HG03135 (cell line): ENCODE results near the gene SLC4A4.
A peak's percentile ranks its signal among the peaks of the same experiment; 100 is the strongest.

Experiments used
- ATAC-seq: cut with Tn5 transposase; IDR thresholded peaks from one replicate; pipeline ENCODE4 v1.9.1; 2021; ENCODE audit warnings: mild to moderate bottlenecking, moderate library complexity; ENCODE audit not compliant: unreplicated experiment

Gene SLC4A4

DNA sequence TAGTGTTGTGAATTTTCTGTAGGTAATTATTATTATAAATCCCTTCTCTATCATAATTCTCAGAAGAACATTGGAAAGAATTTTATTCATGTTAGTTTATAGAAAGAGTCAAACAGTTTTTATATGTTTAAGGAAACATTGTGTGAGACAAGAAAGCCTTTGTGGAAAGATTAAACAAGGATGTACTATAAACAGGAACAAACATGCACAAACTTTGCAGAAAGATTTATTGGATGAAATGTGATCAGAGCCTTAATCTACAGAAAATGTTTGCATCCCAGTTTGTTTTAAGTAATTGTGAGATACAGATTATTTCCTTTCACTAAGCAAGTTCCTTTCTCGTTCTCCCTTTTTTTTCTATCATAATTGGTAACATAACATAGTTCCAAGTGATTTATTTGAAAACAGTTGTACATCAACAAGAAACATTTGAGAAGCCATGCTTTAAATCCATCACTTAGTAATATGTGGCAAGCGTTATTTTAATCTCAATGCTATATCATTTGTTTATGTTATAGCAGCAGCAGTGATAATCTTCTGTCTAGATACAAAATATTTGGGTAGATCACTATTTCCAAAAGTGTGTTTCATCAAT, 129.4 kb downstream of the SLC4A4 start:
- no peak for ATAC-seq

- ATAC-seq, result no peak
Measured at GRCh38 chr4:71469541-71469940, 130.7 kb downstream of the SLC4A4 start.

- no peak for ATAC-seq
Measured at GRCh38 chr4:71470524-71470923, 131.7 kb downstream of the SLC4A4 start.

- ATAC-seq, result no peak
Measured at GRCh38 chr4:71472946-71473345, 134.1 kb downstream of the SLC4A4 start.

GRCh38 chr4:71473541-71474240, 134.9 kb downstream of the SLC4A4 start:
- ATAC-seq, result no peak

GRCh38 chr4:71474731-71475130, 135.9 kb downstream of the SLC4A4 start:
- no peak for ATAC-seq

- no peak for ATAC-seq
Measured at GRCh38 chr4:71476240-71476639, 137.4 kb downstream of the SLC4A4 start.

- no peak for ATAC-seq
Measured at GRCh38 chr4:71486550-71487343, 147.9 kb downstream of the SLC4A4 start.

DNA sequence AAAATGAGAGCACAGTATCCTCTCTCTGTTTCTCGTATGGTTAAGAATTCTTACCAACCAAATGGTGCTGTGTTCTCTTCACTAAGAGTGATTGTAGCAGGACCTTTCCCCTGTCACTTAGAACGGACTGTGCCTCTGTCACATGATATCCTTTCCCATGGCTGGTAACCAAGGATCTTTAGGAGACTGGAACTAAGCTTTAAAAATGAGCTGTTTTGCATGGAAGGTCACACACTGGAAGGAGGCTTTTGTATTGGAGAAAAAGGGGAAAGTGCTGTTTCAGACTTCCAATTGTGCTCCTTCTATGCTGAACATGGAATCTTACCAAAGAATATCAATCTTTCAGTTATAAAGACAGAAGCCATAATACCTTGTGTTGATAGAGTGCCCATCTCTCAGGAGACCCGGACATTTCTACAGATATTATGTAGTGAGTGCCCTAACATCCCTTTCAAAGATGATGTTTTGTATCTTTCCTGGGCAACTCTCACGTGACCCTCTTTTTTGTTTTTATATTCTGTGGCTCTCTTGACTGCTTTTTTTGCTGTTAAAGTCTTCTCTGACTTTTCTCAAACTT, 148.6 kb downstream of the SLC4A4 start:
- ATAC-seq, result no peak

- ATAC-seq, result no peak
Measured at GRCh38 chr4:71494539-71494938, 155.7 kb downstream of the SLC4A4 start.

DNA sequence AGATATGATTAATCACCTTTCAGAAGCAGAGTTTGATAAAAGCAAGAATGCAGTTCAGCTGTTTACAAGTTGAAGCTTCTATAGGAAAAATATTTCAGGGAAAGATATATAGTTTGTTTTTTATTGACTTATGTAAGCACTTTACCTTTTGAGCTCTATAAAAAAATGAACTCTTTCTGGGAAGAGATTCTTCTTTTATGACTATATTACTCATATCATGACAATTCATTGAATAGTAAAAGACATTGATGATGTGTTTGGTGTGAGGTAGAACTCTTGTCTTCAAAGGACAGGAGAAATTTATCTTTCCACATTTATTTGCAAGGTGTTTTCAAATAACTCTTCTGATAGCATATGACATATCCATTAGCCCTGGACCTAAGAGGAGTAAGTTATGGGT, 156.6 kb downstream of the SLC4A4 start:
- no peak for ATAC-seq

DNA sequence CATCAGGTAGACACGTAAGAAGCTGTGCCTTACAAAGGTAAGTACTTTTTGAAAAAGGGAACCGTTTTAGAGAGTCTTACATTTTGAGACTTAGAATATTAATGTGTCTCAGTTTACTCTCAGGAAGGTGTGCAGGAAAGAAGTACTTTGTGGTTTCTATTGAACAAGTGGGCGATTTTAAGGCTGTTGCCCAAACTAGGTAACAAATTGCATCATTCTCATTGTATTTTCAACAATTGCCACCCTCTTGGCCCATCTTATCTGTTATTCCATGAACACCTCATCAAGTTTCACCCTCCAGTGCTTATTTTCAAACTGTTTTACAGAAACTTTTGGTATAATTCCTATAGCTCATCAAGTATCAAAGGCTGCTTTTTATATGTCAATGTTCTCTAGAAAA, 158.3 kb downstream of the SLC4A4 start:
- no peak for ATAC-seq

DNA sequence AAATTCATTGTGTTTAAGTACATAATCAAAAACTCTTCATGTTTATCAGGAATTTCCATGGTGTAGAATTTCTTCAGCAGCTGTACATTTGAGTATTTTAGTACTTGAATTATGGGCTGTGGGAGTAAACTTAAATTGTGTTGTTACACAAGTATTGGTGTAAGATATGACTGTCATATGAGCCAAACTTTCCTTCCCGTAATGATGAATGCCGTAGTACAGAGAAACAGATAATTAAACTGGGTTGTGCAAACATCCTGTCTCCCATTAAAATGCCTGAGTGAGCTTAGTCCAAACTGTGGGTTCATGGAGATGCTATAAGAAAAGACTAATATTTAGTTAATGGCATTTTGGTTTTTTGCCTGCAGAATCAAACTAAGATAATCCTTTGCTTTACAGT, 159.2 kb downstream of the SLC4A4 start:
- no peak for ATAC-seq

DNA sequence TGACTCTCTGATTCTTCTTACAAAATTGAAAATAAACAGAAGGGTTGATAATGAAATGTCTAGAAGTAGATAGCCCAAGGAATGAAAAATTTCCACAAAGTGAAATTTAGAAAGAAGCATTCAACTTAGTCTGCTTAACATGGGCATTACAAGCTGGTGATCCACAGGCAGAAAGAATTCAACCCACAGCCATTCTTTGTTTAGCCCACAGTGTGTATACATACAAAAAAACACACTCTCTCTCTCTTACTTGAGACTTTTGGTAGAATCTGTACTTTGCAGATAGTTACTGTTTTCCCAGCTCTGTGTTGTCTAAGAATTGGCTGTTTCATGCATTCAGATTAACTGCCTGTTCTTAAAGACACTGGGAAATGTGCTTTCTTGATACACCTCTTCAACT, 159.8 kb downstream of the SLC4A4 start:
- ATAC-seq, result no peak

- ATAC-seq, result no peak
Measured at GRCh38 chr4:71501992-71502391, 163.2 kb downstream of the SLC4A4 start.

DNA sequence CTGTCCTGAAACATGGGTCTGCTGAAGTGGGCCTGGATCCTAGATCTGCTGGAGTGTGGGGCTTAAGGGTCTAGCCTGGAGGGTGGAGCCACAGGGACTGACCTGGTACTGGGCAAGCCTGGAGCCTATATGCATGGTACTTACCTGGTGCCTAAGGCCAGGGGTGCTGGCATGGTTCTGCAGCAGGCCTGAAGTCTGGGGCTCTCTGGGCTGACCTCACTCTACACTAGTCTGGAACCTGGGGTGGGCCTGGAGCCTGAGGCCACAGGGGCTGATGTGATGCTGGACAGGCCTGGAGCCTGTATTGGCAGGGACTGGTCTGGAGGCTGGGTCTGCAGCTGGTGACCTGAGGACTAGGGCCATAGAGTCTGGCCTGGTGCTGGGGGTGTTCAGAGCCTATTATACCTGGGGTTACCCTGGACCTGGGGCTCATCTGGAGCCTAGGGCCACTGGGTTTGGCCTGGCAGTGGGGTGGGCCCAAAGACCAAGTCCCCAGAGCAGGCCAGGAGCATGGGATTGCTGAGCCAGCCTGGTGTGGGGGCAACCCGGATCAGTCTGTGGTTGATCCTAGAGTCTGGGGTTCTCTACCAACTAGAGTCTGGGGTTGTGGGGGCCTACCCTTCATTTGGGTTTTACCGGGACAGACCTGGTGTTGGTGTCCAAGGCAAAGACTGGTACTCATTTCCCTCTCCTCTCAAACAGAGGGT, 179.6 kb downstream of the SLC4A4 start:
- no peak for ATAC-seq

- ATAC-seq, result no peak
Measured at GRCh38 chr4:71520308-71520707, 181.5 kb downstream of the SLC4A4 start.

DNA sequence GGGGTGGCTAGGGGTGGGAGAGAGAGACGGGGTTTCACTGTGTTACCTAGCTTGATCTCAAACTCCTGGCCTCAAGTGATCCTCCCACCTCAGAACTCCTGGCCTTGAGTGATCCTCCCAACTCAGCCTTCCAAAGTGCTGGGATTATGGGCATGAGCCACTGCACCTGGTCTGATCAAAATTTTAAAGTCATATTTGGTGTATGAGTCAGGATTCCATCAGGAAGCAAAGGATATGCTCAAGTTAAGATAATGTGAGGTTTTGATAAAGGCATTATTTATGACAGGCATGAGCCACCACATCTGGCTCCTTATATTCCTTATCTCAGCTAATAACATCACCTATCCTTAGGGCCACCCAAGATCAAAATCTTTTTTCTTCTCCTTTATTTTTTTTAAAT, 182.0 kb downstream of the SLC4A4 start:
- no peak for ATAC-seq

DNA sequence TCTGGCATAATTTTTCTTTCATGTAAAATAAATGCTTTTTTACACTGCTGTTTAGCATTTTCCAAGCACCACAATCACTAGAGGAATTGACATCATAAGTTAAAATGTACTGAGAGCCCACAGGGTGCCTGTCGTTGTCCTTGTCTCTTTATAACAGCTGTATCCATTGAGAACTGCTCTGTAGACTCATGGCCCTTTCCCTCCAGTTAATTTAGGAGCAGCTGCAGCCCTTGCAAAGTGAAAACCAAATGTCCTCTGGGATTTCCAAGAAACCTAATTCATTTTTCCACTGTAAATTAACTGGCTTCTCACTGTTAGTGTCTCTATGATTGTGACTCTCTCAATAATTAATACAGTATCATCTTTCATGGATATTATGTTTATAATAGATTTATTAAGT, 185.9 kb downstream of the SLC4A4 start:
- ATAC-seq, result no peak

DNA sequence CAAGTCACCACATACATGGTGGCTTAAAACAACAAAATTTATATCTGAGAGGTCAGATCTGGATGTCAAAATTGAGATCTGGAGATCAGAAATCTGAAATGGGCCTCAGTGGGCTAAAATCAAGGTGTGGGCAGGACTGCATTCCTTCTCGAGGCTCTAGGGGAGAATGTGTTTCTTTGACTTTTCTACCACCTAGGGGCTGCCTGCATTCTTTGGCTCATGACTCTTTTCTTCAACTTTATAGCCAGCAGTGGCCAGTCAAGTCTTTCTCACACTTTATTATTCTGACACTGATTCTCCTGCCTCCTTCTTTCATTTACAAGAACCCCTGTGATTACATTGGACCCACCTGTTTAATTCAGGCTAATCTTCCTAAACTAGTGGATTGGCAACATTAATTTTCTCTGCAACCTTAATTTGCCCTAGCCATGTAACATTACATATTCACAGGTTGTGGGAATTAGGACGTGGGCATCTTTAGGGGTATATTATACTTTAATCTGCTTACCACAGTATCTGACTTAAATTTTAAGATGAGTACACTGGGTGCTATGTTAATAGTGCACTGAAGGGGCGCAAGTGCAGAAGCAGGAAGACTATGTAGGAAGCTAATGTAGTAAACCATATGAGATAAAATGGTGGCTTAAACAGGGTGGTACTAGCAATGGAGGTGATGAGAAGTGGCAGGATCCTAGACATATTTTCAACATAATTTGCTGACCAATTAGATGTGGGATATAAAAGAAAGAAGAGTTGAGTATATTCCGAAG, 188.0 kb downstream of the SLC4A4 start:
- ATAC-seq, result peak; percentile 55
